ENCODE results near the gene MGAT4A. TPM values are rescaled to one million over a fixed set of nuclear protein-coding genes. Genes with fewer than 3 reads are reported as not detected.

MGAT4A gene
- total RNA-seq, 2 experiments from 2014 or later: 200 to 204 TPM

- no peak overlapping the region for H3K27ac Mint-ChIP-seq
These were observed 145.5 kb downstream of the MGAT4A start for GRCh38 chr2:98585386-98585785.

DNA sequence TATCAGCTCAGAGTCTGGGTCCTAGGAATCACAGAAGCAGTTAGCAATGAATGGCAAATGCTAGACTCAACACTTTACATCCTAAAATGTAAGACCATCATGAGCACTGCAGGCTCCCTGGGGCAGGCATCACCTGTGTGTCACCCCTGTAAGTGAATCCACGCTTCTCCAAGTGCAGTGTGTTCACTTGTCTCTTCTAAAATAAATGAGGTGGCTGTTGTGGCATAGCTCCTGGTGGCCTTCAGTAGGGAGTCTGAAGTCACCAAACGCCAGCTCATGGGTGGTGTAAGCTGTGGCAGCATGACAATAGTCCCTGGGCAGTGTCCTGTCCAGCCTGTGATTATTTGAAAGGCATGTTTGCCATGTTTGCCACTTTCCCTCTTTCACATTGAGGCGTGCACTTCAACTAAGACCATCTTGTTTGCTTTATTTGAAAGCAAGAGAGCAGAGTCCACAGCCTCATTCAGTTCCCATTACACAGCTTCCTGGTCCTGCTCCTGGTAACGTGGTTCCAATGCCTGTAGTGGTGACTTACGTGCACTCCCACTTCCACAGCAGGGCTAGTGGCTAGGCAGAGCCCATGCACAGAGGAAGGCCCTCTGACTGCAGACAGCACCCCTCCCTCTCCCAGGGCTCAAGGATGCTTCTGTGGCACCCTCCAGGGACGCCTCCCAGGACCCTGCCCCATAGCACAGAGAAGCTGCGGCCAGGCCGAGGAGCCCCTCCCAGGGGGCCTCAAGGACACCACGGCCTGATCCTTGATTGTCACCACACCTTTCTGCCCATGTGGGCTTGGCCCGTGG lies 146.9 kb downstream of the MGAT4A start:
- Histone ChIP-seq H3K4me1 (ENCODE audit: insufficient read depth, low read length) (no peaks in the 10 kb centered on the region), H3K27ac (ENCODE audit: low read depth in 1 of 2, low read length in 2 of 2) (no peak overlapping the region), H3K9me3 (ENCODE audit: control insufficient read depth in 1 of 2, insufficient read depth in 1 of 2, low read length in 2 of 2) (no peaks in the 10 kb centered on the region), H3K27me3 (ENCODE audit: control insufficient read depth in 1 of 2, insufficient read depth in 2 of 2, low read length in 2 of 2) (no peaks in the 10 kb centered on the region), H3K4me3 (ENCODE audit: low read length) (no peak overlapping the region), H3K36me3 (ENCODE audit: insufficient read depth, low read length) (peaks cover 90% of the 10 kb centered on the region)
- ChIA-PET CTCF (no interaction called here), POLR2A (no interaction called here)
- no peak for DNase-seq
- Mint-ChIP-seq H3K4me1 (ENCODE audit: low read depth) (peaks cover 9% of the 10 kb centered on the region), H3K4me3 (no peak overlapping the region), H3K9me3 (no peaks in the 10 kb centered on the region), H3K27ac (no peak overlapping the region), H3K27me3 (no peaks in the 10 kb centered on the region), H3K36me3 (ENCODE audit: low read depth) (peaks cover 94% of the 10 kb centered on the region)
- intact Hi-C loops (cut with DNase I, micrococcal nuclease): no loop called here
- ATAC-seq (ENCODE audit: poor library complexity): no peak
- TF ChIP-seq, protein P1, sequence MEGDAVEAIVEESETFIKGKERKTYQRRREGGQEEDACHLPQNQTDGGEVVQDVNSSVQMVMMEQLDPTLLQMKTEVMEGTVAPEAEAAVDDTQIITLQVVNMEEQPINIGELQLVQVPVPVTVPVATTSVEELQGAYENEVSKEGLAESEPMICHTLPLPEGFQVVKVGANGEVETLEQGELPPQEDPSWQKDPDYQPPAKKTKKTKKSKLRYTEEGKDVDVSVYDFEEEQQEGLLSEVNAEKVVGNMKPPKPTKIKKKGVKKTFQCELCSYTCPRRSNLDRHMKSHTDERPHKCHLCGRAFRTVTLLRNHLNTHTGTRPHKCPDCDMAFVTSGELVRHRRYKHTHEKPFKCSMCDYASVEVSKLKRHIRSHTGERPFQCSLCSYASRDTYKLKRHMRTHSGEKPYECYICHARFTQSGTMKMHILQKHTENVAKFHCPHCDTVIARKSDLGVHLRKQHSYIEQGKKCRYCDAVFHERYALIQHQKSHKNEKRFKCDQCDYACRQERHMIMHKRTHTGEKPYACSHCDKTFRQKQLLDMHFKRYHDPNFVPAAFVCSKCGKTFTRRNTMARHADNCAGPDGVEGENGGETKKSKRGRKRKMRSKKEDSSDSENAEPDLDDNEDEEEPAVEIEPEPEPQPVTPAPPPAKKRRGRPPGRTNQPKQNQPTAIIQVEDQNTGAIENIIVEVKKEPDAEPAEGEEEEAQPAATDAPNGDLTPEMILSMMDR (IDR thresholded peaks at IDR 0.05): no peak

More at GRCh38 chr2:98585386-98585785, 145.5 kb downstream of the MGAT4A start:
- Histone ChIP-seq H3K27me3 (ENCODE audit: control insufficient read depth in 1 of 2, insufficient read depth in 2 of 2, low read length in 2 of 2) (no peaks in the 10 kb centered on the region), H3K4me3 (ENCODE audit: low read length) (no peak overlapping the region), H3K36me3 (ENCODE audit: insufficient read depth, low read length) (peaks cover 88% of the 10 kb centered on the region), H3K27ac (ENCODE audit: low read depth in 1 of 2, low read length in 2 of 2) (no peak overlapping the region), H3K9me3 (ENCODE audit: control insufficient read depth in 1 of 2, insufficient read depth in 1 of 2, low read length in 2 of 2) (no peaks in the 10 kb centered on the region), H3K4me1 (ENCODE audit: insufficient read depth, low read length) (no peaks in the 10 kb centered on the region)
- Mint-ChIP-seq H3K9me3 (no peaks in the 10 kb centered on the region), H3K36me3 (ENCODE audit: low read depth) (peaks cover 97% of the 10 kb centered on the region), H3K4me3 (no peak overlapping the region), H3K4me1 (ENCODE audit: low read depth) (peaks cover 10% of the 10 kb centered on the region), H3K27me3 (no peaks in the 10 kb centered on the region)
- CTCF ChIA-PET: interaction anchor here (0.6 kb wide), 1 partner anchor 13 kb away, joined by 3 read pairs; no protein-coding TSS in a partner anchor
- intact Hi-C loops (cut with DNase I, micrococcal nuclease): no loop called here
- TF ChIP-seq, protein P1 (IDR thresholded peaks at IDR 0.05): no peak
- ATAC-seq (ENCODE audit: poor library complexity): no peak
- DNase-seq: no peak
- POLR2A ChIA-PET: interaction anchor here (0.6 kb wide), 1 partner anchor 56 kb away, joined by 4 read pairs; no protein-coding TSS in a partner anchor

DNA sequence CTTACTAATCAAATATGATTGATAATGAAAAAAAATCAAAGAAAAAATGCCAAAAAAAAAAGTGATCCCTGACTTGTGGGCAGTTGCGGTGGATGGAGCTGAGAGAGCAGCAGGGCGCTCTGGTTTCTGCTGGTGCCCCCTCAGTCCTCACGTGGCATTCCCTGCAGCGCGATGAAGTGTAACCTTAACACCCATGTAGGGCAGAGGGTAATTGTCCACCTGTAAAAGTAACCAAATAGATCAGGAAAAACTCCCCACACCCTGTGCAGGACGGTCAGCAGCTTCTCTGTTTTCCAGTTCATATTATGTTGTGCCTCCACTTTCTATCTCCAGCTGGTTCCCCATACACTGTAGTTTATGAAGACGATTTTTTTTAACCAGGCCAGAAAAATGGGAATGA lies 147.7 kb downstream of the MGAT4A start:
- DNase-seq (no peak), ATAC-seq (ENCODE audit: poor library complexity) (no peak)
- TF ChIP-seq, protein P1 (IDR thresholded peaks at IDR 0.05): no peak
- H3K27me3 Mint-ChIP-seq: no peaks in the 10 kb centered on the region
- H3K9me3 ChIP-seq (ENCODE audit: control insufficient read depth in 1 of 2, insufficient read depth in 1 of 2, low read length in 2 of 2): no peaks in the 10 kb centered on the region
- H3K4me3 Mint-ChIP-seq: no peak overlapping the region
- peaks cover 5% of the 10 kb centered on the region for H3K4me1 Mint-ChIP-seq (ENCODE audit: low read depth)
- H3K4me3 ChIP-seq (ENCODE audit: low read length): no peak overlapping the region
- POLR2A ChIA-PET: no interaction called here
- no peaks in the 10 kb centered on the region for H3K4me1 ChIP-seq (ENCODE audit: insufficient read depth, low read length)
- H3K27ac Mint-ChIP-seq: no peak overlapping the region
- no peaks in the 10 kb centered on the region for H3K27me3 ChIP-seq (ENCODE audit: control insufficient read depth in 1 of 2, insufficient read depth in 2 of 2, low read length in 2 of 2)
- CTCF ChIA-PET: no interaction called here
- H3K36me3 ChIP-seq (ENCODE audit: insufficient read depth, low read length): peaks cover 95% of the 10 kb centered on the region
- intact Hi-C loops (cut with DNase I, micrococcal nuclease): no loop called here
- no peak overlapping the region for H3K27ac ChIP-seq (ENCODE audit: low read depth in 1 of 2, low read length in 2 of 2)
- H3K9me3 Mint-ChIP-seq: no peaks in the 10 kb centered on the region
- peaks cover 94% of the 10 kb centered on the region for H3K36me3 Mint-ChIP-seq (ENCODE audit: low read depth)
